Sigmoid colon (tissue), 4 donors: ENCODE measurements around the gene LEF1.

Source experiments
- POLR2AphosphoS5 ChIP-seq, 4 donors: sonication (generic); formaldehyde crosslinking; IDR thresholded peaks; one replicate each; pipeline ENCODE4 v1.6.1; 2017; ENCODE audit warnings: antibody characterized with exemption in 4 of 4
- TF ChIP-seq, protein P1 (sequence below), 4 experiments: fragments of 450-650 bp in 3 of 4; fragments of 200-600 bp in 1 of 4; IDR thresholded peaks; one replicate each; pipeline ENCODE4 v1.5.1; 2016 to 2019; ENCODE audit warnings: antibody characterized with exemption in 4 of 4, mild to moderate bottlenecking in 3 of 4, moderate library complexity in 2 of 4

- TF ChIP-seq, protein P1, sequence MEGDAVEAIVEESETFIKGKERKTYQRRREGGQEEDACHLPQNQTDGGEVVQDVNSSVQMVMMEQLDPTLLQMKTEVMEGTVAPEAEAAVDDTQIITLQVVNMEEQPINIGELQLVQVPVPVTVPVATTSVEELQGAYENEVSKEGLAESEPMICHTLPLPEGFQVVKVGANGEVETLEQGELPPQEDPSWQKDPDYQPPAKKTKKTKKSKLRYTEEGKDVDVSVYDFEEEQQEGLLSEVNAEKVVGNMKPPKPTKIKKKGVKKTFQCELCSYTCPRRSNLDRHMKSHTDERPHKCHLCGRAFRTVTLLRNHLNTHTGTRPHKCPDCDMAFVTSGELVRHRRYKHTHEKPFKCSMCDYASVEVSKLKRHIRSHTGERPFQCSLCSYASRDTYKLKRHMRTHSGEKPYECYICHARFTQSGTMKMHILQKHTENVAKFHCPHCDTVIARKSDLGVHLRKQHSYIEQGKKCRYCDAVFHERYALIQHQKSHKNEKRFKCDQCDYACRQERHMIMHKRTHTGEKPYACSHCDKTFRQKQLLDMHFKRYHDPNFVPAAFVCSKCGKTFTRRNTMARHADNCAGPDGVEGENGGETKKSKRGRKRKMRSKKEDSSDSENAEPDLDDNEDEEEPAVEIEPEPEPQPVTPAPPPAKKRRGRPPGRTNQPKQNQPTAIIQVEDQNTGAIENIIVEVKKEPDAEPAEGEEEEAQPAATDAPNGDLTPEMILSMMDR (IDR thresholded peaks at IDR 0.05) = no peak
- TF ChIP-seq POLR2AphosphoS5 (IDR thresholded peaks at IDR 0.05) = no peak
Observed at GRCh38 chr4:108213308-108213707, 44.6 kb upstream of the LEF1 start.
